H1 (cell line): ENCODE results near the gene SLC5A11. TPM values are rescaled to one million over a fixed set of nuclear protein-coding genes. Genes with fewer than 3 reads are reported as not detected.

Experiments
- CTCF ChIA-PET: fragments of 300-600 bp; sonication (Branson Sonifier 250); formaldehyde crosslinking; loops from one replicate; lab custom pipeline; 2021; ENCODE audit not compliant: partially characterized antibody; lab: Charles Lee
- POLR2A ChIA-PET: fragments of 300-600 bp; sonication (Branson Sonifier 250); formaldehyde crosslinking; loops from one replicate; lab custom pipeline; 2021; ENCODE audit warnings: inconsistent platforms; ENCODE audit not compliant: partially characterized antibody; lab: Charles Lee
- DNase-seq, 2 experiments: peaks; one replicate each; pipeline versions ENCODE4 v3.0.0 to v3.0.0-alpha.2; 2010 to 2022; ENCODE audit warnings: low spot score in 2 of 2, low read depth in 1 of 2, mixed read lengths in 1 of 2
- FAIRE-seq: peaks from 2 replicates; lab custom pipeline; 2011; peaks lifted over from hg19 to GRCh38; lab: Jason Lieb, UNC
- H2AFZ ChIP-seq: 2 replicates; pipeline ENCODE4 v1.8.1; 2012; ENCODE audit warnings: low read length, inconsistent platforms
- H2AK5ac ChIP-seq: 2 replicates; pipeline ENCODE4 v1.6.1; 2013; ENCODE audit warnings: low read depth, low read length
- H2BK120ac ChIP-seq: replicated peaks from 2 replicates; pipeline ENCODE3; 2013; ENCODE audit warnings: low read depth, low read length, inconsistent platforms
- H2BK12ac ChIP-seq: 2 replicates; pipeline ENCODE4 v1.6.1; 2013; ENCODE audit warnings: low read depth, low read length
- H2BK15ac ChIP-seq: 2 replicates; pipeline ENCODE4 v1.6.1; 2013; ENCODE audit warnings: low read length
- H2BK20ac ChIP-seq: 2 replicates; pipeline ENCODE4 v1.6.1; 2013; ENCODE audit warnings: low read length
- H2BK5ac ChIP-seq: 2 replicates; pipeline ENCODE4 v1.6.1; 2013; ENCODE audit warnings: low read depth, low read length
- H3K14ac ChIP-seq: 2 replicates; pipeline ENCODE4 v1.6.1; 2013; ENCODE audit warnings: inconsistent platforms; ENCODE audit not compliant: insufficient read length
- H3K18ac ChIP-seq: 2 replicates; pipeline ENCODE4 v1.6.1; 2013; ENCODE audit warnings: low read length; ENCODE audit errors: extremely low read depth
- H3K23ac ChIP-seq: 2 replicates; pipeline ENCODE4 v1.6.1; 2013; ENCODE audit warnings: inconsistent platforms; ENCODE audit not compliant: insufficient read length
- H3K23me2 ChIP-seq: 2 replicates; pipeline ENCODE4 v1.6.1; 2013; ENCODE audit warnings: low read depth, low read length
- H3K27ac ChIP-seq: 2 replicates; pipeline ENCODE4 v1.6.1; 2011; ENCODE audit warnings: low read depth, low read length, inconsistent platforms
- H3K27me3 ChIP-seq, 4 experiments: replicated peaks in 1 of 4; 1 replicate in 1 of 4; 2 replicates in 3 of 4; pipeline versions ENCODE4 v1.6.1 to v1.8.1; 2011 to 2013; ENCODE audit warnings: low read length in 3 of 4, mild to moderate bottlenecking in 3 of 4, inconsistent platforms in 2 of 4, mixed read lengths in 2 of 4, moderate library complexity in 1 of 4; ENCODE audit not compliant: control insufficient read depth in 3 of 4, insufficient read depth in 3 of 4; ENCODE audit errors: extremely low read depth in 1 of 4
- H3K36me3 ChIP-seq, 4 experiments: 2 replicates each; pipeline versions ENCODE4 v1.6.1 to v1.8.1; 2011 to 2013; ENCODE audit warnings: mild to moderate bottlenecking in 4 of 4, low read length in 3 of 4, moderate library complexity in 2 of 4, control low read depth in 1 of 4, inconsistent platforms in 1 of 4; ENCODE audit not compliant: insufficient read depth in 4 of 4, control insufficient read depth in 2 of 4
- H3K4ac ChIP-seq: replicated peaks from 2 replicates; pipeline ENCODE3; 2013; ENCODE audit warnings: low read length, low read depth, mixed read lengths, inconsistent platforms; ENCODE audit not compliant: insufficient read length
- H3K4me1 ChIP-seq, 4 experiments: replicated peaks in 1 of 4; 1 replicate in 1 of 4; 2 replicates in 3 of 4; pipeline versions ENCODE4 v1.6.1 to v1.8.1; 2011 to 2013; ENCODE audit warnings: low read length in 3 of 4, inconsistent platforms in 2 of 4, mixed read lengths in 1 of 4; ENCODE audit not compliant: insufficient read depth in 4 of 4, control insufficient read depth in 3 of 4
- H3K4me2 ChIP-seq, 2 experiments: 2 replicates each; pipeline versions ENCODE4 v1.6.1 to v1.8.1; 2011 to 2013; ENCODE audit warnings: low read depth in 2 of 2, low read length in 2 of 2, control low read depth in 1 of 2, inconsistent platforms in 1 of 2, mild to moderate bottlenecking in 1 of 2; ENCODE audit not compliant: insufficient read depth in 1 of 2
- H3K4me3 ChIP-seq, 4 experiments: fragments of 200-600, 300-600 bp in 1 of 4; sonication (generic), shearing (Covaris generic), sonication (Bioruptor Twin) in 1 of 4; 2 replicates each; pipeline versions ENCODE4 v1.5.1 to v1.8.1; 2011 to 2016; ENCODE audit warnings: low read length in 4 of 4, low read depth in 3 of 4, control low read depth in 2 of 4, inconsistent platforms in 2 of 4, mild to moderate bottlenecking in 2 of 4, mixed read lengths in 1 of 4, moderate library complexity in 1 of 4; ENCODE audit not compliant: insufficient read depth in 2 of 4; ENCODE audit errors: extremely low read depth in 1 of 4
- H3K56ac ChIP-seq: replicated peaks from 2 replicates; pipeline ENCODE3; 2013; ENCODE audit warnings: low read depth, mild to moderate bottlenecking, mixed read lengths, low read length, inconsistent platforms; ENCODE audit not compliant: insufficient read length
- H3K79me1 ChIP-seq: 2 replicates; pipeline ENCODE4 v1.6.1; 2013; ENCODE audit warnings: low read depth, low read length, control low read depth
- H3K79me2 ChIP-seq, 2 experiments: 2 replicates each; pipeline versions ENCODE4 v1.6.1 to v1.8.1; 2012 to 2013; ENCODE audit warnings: low read length in 2 of 2, mild to moderate bottlenecking in 2 of 2, inconsistent platforms in 1 of 2; ENCODE audit not compliant: insufficient read depth in 2 of 2, control insufficient read depth in 1 of 2
- H3K9ac ChIP-seq, 4 experiments: replicated peaks in 1 of 4; 1 replicate in 1 of 4; 2 replicates in 3 of 4; pipeline versions ENCODE4 v1.6.1 to v1.8.1; 2011 to 2013; ENCODE audit warnings: low read depth in 3 of 4, low read length in 3 of 4, control low read depth in 2 of 4, mild to moderate bottlenecking in 2 of 4, moderate library complexity in 2 of 4, inconsistent platforms in 1 of 4; ENCODE audit errors: extremely low read depth in 1 of 4
- H3K9me3 ChIP-seq, 2 experiments: 2 replicates each; pipeline versions ENCODE4 v1.6.1 to v1.8.1; 2012 to 2013; ENCODE audit warnings: mild to moderate bottlenecking in 2 of 2, moderate library complexity in 2 of 2, control low read depth in 1 of 2, inconsistent platforms in 1 of 2, low read depth in 1 of 2, low read length in 1 of 2, mixed read lengths in 1 of 2; ENCODE audit not compliant: insufficient read depth in 2 of 2
- H4K20me1 ChIP-seq, 2 experiments: replicated peaks in 1 of 2; 2 replicates each; pipeline versions ENCODE3 to v1.8.1; 2011 to 2013; ENCODE audit warnings: inconsistent platforms in 2 of 2, low read length in 2 of 2, mild to moderate bottlenecking in 1 of 2; ENCODE audit not compliant: insufficient read depth in 2 of 2, control insufficient read depth in 1 of 2
- H4K5ac ChIP-seq: 2 replicates; pipeline ENCODE4 v1.6.1; 2013; ENCODE audit warnings: low read length, low read depth, mixed read lengths, inconsistent platforms; ENCODE audit not compliant: insufficient read length
- H4K8ac ChIP-seq: 2 replicates; pipeline ENCODE4 v1.8.0; 2013; ENCODE audit warnings: mild to moderate bottlenecking, moderate library complexity, low read length, inconsistent platforms; ENCODE audit not compliant: insufficient read depth; ENCODE audit errors: extremely low read depth
- H4K91ac ChIP-seq: replicated peaks from 2 replicates; pipeline ENCODE3; 2013; ENCODE audit warnings: low read length, mixed read lengths, inconsistent platforms; ENCODE audit not compliant: insufficient read length
- BCL11A ChIP-seq, 2 experiments: IDR thresholded peaks; one replicate each; pipeline ENCODE4 v1.6.1; 2011; ENCODE audit warnings: low read depth in 2 of 2, low read length in 2 of 2, mild to moderate bottlenecking in 2 of 2
- BRCA1 ChIP-seq: IDR thresholded peaks from 2 replicates; pipeline ENCODE4 v1.6.1; 2012; ENCODE audit warnings: low read depth, low read length, improper control_type of control experiment
- CEBPB ChIP-seq: IDR thresholded peaks from 2 replicates; pipeline ENCODE4 v1.6.1; 2012; ENCODE audit warnings: low read depth, low read length
- CHD1 ChIP-seq: IDR thresholded peaks from 2 replicates; pipeline ENCODE4 v1.6.1; 2012; ENCODE audit warnings: low read depth, low read length, improper control_type of control experiment
- CTBP2 ChIP-seq: IDR thresholded peaks from 2 replicates; pipeline ENCODE4 v1.7.0; 2011; ENCODE audit warnings: borderline replicate concordance, mild to moderate bottlenecking, moderate library complexity, mixed read lengths, low read length; ENCODE audit not compliant: insufficient read depth, insufficient read length
- EZH2 ChIP-seq: fragments of 200-600 bp; sonication (generic); IDR thresholded peaks from 2 replicates; pipeline ENCODE4 v1.7.1; 2012; ENCODE audit warnings: low read depth, mild to moderate bottlenecking, moderate library complexity, low read length, inconsistent platforms; ENCODE audit not compliant: severe bottlenecking
- JUND ChIP-seq: IDR thresholded peaks from 2 replicates; pipeline ENCODE4 v1.6.1; 2011; ENCODE audit warnings: mild to moderate bottlenecking, improper control_type of control experiment, low read length
- KDM5A ChIP-seq: fragments of 200-600 bp; IDR thresholded peaks from 2 replicates; pipeline ENCODE4 v1.7.1; 2012; ENCODE audit warnings: mild to moderate bottlenecking, low read length, inconsistent platforms, mixed read lengths
- SIN3A ChIP-seq, 2 experiments: IDR thresholded peaks in 1 of 2; conservative IDR thresholded peaks in 1 of 2; 2 replicates each; pipeline ENCODE4 v1.6.1; 2011 to 2012; ENCODE audit warnings: low read length in 2 of 2, improper control_type of control experiment in 1 of 2, low read depth in 1 of 2, mild to moderate bottlenecking in 1 of 2
- SIX5 ChIP-seq: IDR thresholded peaks from 2 replicates; pipeline ENCODE4 v1.6.1; 2011; ENCODE audit warnings: mild to moderate bottlenecking, low read depth, low read length
- SRF ChIP-seq: IDR thresholded peaks from 2 replicates; pipeline ENCODE4 v1.6.1; 2011; ENCODE audit warnings: mild to moderate bottlenecking, low read depth, low read length, moderate library complexity
- SUZ12 ChIP-seq: fragments of 200-600 bp; sonication (generic); IDR thresholded peaks from 2 replicates; pipeline ENCODE4 v1.6.1; 2012; ENCODE audit warnings: mild to moderate bottlenecking, inconsistent platforms, low read length, moderate library complexity, mixed read lengths
- WGBS, 2 experiments: shearing (Covaris generic) in 1 of 2; methylation state at CpG; one replicate each; pipeline versions ENCODE4 v1.1.6 to v1.1.7; 2013 to 2015; ENCODE audit warnings: low lambda C conversion rate in 2 of 2, mixed read lengths in 2 of 2, inconsistent platforms in 1 of 2, low coverage in 1 of 2, missing lambda C conversion rate in 1 of 2; ENCODE audit not compliant: insufficient replicate concordance in 2 of 2, insufficient coverage in 1 of 2, insufficient read length in 1 of 2; ENCODE audit errors: extremely low coverage in 1 of 2, missing lambda C conversion rate in 1 of 2; 5-methylcytosine and 5-hydroxymethylcytosine counted together
- polyA plus RNA-seq, 7 experiments: library from polyadenylated mRNA; depleted of rRNA in 3 of 7; stranded (reverse) in 5 of 7; unstranded in 2 of 7; fragments of >200 nt in 5 of 7; fragments of 200-250 nt in 2 of 7; gene quantifications; 1 replicate in 5 of 7; 2 replicates in 1 of 7; 4 replicates in 1 of 7; pipeline versions ENCODE4 v1.2.1 to v1.2.3, GENCODE V29; 2011 to 2013; ENCODE audit warnings: missing spikeins in 2 of 7, mixed read lengths in 2 of 7
- total RNA-seq: library from RNA; stranded (reverse); fragmentation: NEBNext Ultra II Directional; extraction: Animal tissue kit (Norgen Biotek cat#: 25700); gene quantifications from 2 replicates; pipeline ENCODE4 v1.2.1, GENCODE V29; 2021
- TF ChIP-seq, protein P1 (sequence below): IDR thresholded peaks from 2 replicates; pipeline ENCODE4 v1.6.1; 2012; ENCODE audit warnings: inconsistent platforms
- TF ChIP-seq, protein P2 (sequence below): IDR thresholded peaks from 2 replicates; pipeline ENCODE4 v1.6.1; 2012; ENCODE audit warnings: inconsistent platforms

Gene SLC5A11
- total and polyA plus RNA-seq, 2 of the 8 experiments (the other 6 are each of a cell fraction or from before 2014, with no cell fraction given), result 0.26 to 0.59 TPM

DNA sequence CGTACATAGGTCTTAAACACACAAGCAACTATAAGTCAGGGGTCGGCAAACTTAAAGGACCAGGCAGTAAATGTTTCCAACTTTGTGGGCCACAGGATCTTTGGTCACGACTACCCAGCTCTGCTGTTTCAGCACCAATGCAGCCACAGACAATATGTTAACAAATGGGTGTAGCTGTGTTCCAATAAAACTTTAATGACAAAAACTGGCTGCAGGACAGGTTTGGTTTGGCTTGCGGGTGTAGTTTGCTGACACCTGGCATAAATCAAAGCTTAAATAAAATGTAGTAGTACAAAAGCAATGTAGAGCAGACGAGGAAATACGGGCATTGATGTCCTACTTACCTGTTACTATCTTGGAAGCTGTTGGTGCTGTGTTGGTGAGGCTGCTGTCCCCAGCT is 84.7 kb downstream of the SLC5A11 start:
- FAIRE-seq (no peak), DNase-seq (no peak)
- H3K4me3 ChIP-seq, result no peak overlapping the region
- no peaks in the 10 kb centered on the region for H3K9me3 ChIP-seq
- no peaks in the 10 kb centered on the region for H3K27me3 ChIP-seq
- POLR2A ChIA-PET, result no interaction called here
- H4K8ac ChIP-seq, result no peak overlapping the region
- no peak overlapping the region for H2BK120ac ChIP-seq
- no peak overlapping the region for H3K14ac ChIP-seq
- H3K4me2 ChIP-seq, result no peak overlapping the region
- CTCF ChIA-PET, result interaction anchor here (0.5 kb wide), 1 partner anchor 330 kb away, joined by 3 read pairs; no protein-coding TSS in a partner anchor
- H4K20me1 ChIP-seq, result peaks cover 0 to 4% of the 10 kb centered on the region in 2 experiments
- no peak overlapping the region for H3K9ac ChIP-seq
- no peak overlapping the region for H3K56ac ChIP-seq
- no peak overlapping the region for H2BK20ac ChIP-seq
- H3K4ac ChIP-seq, result no peak overlapping the region
- 90% methylated on average over 6 of the region's 6 CpGs; no CpG with 5 or more reads in 1 of the 2 experiments for WGBS, 2 experiments
- H3K23ac ChIP-seq, result no peak overlapping the region
- no peak overlapping the region for H2BK5ac ChIP-seq
- H3K79me1 ChIP-seq, result no peaks in the 10 kb centered on the region; the same call in 1 of the 2 replicates
- peaks cover 8 to 28% (median 16%) of the 10 kb centered on the region in 4 experiments; a peak in 6 of 8 replicates for H3K36me3 ChIP-seq
- no peak overlapping the region for H2AK5ac ChIP-seq
- no peaks in the 10 kb centered on the region for H3K79me2 ChIP-seq
- no peak overlapping the region for H2BK15ac ChIP-seq
- no peak overlapping the region for H3K27ac ChIP-seq
- no peaks in the 10 kb centered on the region for H3K23me2 ChIP-seq
- H4K91ac ChIP-seq, result no peak overlapping the region
- H2AFZ ChIP-seq, result no peak overlapping the region
- no peaks in the 10 kb centered on the region for H3K4me1 ChIP-seq
- H4K5ac ChIP-seq, result no peak overlapping the region
- H2BK12ac ChIP-seq, result no peak overlapping the region
- no peak overlapping the region for H3K18ac ChIP-seq
- TF ChIP-seq, protein P1, sequence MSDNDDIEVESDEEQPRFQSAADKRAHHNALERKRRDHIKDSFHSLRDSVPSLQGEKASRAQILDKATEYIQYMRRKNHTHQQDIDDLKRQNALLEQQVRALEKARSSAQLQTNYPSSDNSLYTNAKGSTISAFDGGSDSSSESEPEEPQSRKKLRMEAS, result no peak
- no peak for TF ChIP-seq JUND
- TF ChIP-seq CTBP2, result no peak
- no peak for TF ChIP-seq BRCA1
- no peak for TF ChIP-seq KDM5A
- no peak for TF ChIP-seq CEBPB
- TF ChIP-seq CHD1, result no peak
- no peak for TF ChIP-seq SRF
- TF ChIP-seq, protein P2, sequence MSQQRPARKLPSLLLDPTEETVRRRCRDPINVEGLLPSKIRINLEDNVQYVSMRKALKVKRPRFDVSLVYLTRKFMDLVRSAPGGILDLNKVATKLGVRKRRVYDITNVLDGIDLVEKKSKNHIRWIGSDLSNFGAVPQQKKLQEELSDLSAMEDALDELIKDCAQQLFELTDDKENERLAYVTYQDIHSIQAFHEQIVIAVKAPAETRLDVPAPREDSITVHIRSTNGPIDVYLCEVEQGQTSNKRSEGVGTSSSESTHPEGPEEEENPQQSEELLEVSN, result no peak
- no peak for TF ChIP-seq SUZ12
- no peak for TF ChIP-seq BCL11A (IDR thresholded peaks at IDR 0.05; ENCODE audit: low read depth in 2 of 2, low read length in 2 of 2)
- no peak for TF ChIP-seq SIN3A (conservative IDR thresholded peaks at IDR 0.05 in 1 of 2, IDR thresholded peaks at IDR 0.05 in 1 of 2; ENCODE audit: low read depth in 1 of 2, low read length in 2 of 2)
- no peak for TF ChIP-seq SIX5
- no peak for TF ChIP-seq EZH2
